GM21515 (cell line): ENCODE results near the gene CLBA1.
"Not testable (repeated sequence)": the region's sequence is repeated elsewhere in the genome, so short reads cannot be mapped to it uniquely, and the experiment has no call there.

ENCODE experiments used
- ATAC-seq: cut with Tn5 transposase; IDR thresholded peaks from one replicate; pipeline ENCODE4 v1.9.1; 2021; ENCODE audit not compliant: unreplicated experiment

Gene CLBA1

DNA sequence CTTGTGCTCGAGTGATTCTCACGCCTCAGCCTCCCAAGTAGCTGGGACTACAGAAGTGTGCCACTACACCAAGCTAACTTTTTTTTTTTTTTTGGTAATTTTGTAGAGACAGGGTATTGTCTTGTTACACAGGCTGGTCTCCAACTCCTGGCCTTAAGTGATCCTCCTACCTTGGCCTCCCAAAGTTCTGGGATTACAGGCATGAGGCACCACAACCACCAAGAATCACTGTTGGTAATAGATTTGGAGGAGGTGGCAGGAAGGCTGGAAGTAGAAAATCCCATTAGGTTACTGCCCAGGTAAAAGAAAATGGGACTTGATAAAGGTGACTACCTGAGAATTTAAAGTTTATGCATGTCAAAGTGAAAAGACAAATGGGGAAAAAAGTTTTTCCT lies 36.7 kb downstream of the CLBA1 start:
- no peak for ATAC-seq

DNA sequence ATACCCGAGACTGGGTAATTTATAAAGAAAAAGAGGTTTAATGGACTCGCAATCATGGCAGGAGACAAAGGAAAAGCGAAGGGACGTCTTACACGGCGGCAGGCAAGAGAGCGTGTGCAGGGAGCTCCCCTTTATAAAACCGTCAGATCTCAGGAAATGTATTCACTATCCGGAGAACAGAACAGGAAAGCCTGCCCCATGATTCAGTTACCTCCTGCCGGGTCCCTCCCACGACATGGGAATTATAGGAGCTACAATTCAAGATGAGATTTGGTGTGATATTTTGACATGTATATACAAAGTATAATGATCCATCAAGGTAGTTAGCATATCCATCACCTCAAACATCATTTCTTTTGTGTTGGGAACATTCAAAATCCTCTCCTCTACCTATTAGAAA lies 37.6 kb downstream of the CLBA1 start:
- ATAC-seq, result no peak

DNA sequence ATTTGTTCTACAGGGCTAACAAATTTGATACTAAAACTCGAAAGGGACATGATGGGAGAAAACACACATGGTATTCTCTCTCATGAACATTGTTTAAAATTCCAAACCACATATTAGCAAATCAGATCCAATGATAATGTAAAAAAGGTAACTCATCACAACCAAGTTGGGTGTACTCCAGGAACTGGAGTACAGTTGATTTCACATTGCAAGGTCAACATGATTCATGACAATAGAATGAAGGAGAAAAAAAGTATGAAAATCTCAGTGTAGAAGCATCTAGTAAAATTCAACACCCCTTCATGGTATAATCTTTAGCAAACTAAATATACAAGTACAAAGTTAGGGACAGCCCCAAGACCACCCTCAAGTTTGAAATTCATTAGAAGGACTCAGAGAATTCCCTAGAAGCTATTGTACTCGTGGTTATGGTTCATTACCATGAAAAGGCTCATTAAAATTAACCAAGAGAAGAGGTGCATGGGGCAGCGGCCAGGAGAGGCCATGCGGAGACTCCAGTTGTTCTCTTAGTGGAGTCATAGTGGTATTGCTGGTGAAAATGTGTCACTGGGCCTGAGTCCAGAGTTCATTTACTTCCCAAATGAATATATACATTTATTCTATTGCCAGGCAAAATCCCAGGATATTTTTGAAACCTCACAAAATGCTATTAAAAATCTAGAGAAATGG lies 38.3 kb downstream of the CLBA1 start:
- no peak for ATAC-seq

DNA sequence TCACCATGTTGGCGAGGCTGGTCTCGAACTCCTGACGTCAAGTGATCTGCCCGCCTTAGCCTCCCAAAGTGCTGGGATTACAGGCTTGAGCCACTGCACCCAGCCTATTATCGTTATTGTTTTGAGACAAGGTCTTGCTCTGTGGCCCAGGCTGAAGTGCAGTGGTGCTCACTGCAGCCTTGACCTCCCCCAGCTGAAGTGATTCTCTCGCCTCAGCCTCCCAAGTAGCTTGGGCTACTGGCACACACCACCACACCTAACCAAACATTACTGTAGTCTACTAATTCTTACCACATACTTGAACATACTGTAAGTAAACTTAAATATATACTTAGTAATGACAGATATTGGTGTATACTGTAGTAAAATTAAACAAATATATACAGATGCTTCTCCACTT lies 39.8 kb downstream of the CLBA1 start:
- ATAC-seq, result no peak

DNA sequence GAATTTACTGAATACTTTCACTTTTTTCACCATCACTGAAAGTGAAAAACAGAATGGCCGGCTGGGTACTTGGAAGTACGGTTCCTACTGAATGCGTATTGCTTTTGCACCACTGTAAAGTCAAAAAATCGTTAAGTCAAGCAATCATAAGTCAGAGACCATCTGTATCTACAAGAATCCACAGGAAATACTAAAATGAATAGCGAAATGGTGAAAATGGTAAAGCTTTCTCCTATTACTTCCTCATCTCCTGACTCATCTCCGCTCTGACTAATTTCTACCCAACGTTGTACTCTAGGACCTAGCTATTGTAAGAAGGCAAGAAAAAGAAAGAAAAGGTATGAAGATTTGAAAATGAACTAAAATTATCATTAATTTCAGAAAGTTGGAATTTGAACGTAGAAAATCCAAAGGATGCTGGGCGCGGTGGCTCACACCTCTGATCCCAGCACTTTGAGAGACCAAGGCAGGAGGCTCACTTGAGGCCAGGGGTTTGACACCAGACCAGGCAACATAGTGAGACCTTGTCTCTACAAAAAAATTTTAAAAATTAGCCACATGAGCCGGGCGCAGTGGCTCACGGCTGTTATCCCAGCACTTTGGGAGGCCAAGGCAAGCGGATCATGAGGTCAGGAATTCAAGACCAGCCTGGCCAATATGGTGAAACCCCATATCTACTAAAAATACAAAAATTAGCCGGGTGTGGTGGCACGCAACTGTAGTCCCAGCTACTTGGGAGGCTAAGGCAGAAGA lies 40.6 kb downstream of the CLBA1 start:
- no peak for ATAC-seq

DNA sequence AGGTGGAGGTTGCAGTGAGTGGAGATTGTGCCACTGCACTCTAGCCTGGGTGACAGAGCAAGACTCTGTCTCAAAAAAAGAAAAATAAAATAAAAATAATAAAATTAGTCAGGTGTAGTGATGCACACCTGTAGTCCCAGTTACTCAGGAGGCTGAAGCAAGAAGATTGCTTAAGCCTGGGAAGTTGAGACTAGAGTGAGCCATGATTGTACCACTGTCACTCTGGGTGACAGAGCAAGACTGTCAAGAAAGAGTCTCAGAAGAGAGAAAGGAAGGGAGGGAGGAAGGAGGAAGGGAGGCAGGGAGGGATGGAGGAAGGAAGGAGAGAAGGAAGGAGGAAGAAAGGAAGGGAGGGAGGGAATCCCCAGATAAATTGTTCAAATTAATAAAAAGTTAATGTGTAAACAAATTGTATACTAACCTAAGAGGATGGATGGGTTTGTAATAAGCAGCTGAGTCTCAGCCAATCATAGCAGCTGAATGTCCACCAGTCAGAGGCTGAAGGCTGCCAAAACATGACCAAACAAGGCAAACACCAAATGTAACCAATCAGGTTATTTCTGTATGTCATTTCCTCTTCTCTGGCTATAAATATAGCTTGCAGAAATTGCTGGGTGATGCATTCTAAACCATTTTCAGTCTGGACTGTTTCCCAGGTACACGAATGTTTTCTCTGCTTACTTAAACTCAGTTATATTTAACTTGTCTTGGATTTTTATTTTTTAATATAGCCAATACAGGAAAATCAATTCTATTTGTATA lies 41.4 kb downstream of the CLBA1 start:
- no peak for ATAC-seq

DNA sequence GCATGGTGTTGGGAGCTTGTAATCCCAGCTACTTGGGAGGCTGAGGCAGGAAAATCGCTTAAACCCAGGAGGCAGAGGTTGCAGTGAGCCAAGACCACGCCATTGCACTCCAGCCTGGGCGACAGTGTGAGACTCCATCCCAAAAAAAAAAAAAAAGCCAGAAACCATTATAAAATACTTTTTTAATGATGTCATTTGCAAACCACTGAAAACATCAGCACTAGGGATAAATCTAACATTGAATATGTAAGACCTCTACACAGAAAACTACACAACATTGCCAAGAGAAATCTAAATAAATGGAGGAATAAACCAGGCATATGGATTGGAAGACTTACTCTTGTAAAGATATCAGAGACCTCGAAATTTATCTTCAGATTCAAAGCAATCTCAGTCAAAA lies 42.1 kb downstream of the CLBA1 start:
- ATAC-seq, result not testable (repeated sequence)

DNA sequence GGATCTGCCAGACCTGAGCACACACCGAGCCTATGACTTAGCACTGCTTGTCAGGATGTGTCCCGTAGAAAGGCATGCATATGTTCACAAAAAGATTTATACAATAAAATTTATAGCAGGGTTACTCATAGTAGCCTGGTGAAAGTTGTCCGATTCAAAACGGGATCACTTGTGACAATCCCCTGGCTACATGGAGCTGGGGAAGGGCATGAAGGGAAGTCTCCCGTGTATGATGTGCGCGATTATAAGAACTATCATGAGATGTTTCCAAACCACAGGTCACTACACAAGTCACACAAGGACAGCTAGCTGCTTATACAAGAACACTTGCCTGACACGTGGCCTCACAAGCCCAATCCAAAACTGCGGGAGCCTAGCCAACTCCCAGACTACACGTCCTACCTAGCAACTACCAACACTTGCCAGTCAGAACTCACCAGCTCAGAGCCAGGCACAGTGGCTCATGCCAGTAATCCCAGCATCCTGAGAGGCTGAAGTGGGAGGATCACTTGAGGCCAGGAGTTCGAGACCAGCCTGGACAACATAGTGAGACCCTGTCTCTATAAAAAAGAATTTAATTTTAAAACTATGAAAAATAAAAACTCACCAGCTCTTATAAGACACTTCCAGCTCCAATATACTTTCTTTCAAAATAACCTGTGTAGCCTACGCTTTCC lies 42.8 kb downstream of the CLBA1 start:
- ATAC-seq, result no peak

DNA sequence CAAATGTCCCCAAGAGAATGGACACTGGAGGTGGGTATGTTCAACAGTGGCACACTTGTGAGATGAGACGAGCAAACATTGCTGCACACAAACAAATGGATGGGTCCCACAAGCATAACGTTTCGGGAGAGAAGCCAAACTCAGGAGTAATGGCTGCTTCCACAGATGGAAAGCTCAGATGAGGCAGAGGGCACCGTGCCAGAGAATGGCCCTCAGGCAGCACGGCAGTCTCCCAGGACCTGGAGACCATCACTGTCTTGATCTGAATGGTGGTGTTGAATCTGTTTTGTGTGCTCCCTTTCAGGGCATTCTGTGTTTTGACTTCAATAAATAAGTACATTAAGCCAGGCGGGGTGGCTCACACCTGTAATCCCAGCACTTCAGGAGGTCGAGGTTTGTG lies 43.8 kb downstream of the CLBA1 start:
- ATAC-seq, result no peak

DNA sequence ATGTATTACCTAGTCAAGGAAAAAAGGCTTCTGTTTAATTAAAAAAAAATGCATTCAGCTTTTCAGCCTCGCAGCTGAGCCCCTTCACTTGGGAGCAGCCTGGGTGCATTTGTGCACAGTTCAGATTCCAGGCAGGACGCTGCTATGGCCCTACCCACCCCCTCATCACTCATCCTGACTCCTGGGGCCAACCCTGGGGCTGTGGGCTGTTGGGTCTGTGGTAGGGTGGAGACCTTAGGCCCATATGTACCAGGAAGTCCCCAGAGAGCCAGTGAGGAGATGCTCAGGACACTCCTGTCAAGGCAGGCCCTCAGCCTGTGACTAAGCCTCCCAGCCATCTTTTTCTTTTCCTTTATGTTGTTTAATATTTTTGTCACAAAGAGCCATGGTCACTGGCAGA lies 44.6 kb downstream of the CLBA1 start:
- ATAC-seq, result no peak

DNA sequence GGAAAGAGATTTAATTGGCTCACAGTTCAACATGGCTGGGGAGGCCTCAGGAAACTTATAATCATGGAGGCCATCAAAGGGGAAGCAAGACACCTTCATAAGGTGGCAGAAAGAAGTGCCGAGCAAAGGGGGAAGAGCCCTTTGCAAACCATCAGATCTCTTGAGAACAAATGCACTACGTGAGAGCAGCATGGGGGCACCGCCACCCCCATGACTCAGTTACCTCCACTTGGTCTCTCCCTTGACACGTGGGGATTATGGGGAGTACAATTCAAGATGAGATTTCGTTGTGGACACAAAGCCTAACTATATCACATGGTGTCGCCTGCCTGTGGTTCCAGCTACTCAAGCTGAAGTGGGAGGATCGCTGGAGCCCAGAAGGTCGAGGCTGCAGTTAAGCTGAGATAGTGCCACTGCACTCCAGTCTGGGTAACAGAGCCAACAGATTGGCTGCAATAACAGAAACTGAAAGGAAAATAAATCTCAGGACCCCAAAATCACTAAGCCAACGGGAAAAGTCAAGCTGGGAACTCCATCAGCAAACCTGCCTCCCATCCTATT lies 45.3 kb downstream of the CLBA1 start:
- no peak for ATAC-seq

DNA sequence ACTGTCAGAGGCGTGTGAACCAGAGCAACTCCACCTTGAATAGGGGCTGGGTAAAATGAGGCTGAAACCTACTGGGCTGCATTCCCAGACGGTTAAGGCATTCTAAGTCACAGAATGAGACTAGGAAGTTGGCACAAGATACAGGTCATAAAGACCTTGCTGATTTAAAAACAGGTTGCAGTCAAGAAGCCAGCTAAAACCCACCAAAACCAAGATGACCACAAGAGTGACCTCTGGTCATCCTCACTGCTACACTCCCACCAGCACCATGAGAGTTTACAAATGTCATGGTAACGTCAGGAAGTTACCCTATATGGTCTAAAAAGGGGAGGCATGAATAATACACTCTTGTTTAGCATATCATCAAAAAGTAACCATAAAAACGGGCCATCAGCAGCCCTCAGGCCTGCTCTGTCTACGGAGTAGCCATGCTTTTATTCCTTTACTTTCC lies 46.9 kb downstream of the CLBA1 start:
- ATAC-seq, result not testable (repeated sequence)

DNA sequence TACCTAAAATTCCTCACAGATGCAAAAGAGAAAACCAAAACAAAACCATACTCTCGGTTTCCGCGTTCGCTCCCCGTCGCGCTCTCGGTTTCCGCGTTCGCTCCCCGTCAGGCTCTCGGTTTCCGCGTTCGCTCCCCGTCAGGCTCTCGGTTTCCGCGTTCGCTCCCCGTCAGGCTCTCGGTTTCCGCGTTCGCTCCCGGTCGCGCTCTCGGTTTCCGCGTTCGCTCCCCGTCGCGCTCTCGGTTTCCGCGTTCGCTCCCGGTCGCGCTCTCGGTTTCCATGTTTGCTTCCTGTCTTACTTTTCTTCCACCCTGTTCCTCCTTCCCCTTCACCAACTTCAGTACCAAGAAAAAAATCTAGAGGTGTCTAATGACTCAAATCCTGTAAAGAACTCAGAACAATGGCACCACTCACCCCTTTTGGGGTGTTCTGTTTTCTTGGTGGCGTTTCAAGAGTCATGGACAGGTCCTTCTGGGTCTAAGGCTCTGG lies 47.9 kb downstream of the CLBA1 start:
- ATAC-seq, result not testable (repeated sequence)

DNA sequence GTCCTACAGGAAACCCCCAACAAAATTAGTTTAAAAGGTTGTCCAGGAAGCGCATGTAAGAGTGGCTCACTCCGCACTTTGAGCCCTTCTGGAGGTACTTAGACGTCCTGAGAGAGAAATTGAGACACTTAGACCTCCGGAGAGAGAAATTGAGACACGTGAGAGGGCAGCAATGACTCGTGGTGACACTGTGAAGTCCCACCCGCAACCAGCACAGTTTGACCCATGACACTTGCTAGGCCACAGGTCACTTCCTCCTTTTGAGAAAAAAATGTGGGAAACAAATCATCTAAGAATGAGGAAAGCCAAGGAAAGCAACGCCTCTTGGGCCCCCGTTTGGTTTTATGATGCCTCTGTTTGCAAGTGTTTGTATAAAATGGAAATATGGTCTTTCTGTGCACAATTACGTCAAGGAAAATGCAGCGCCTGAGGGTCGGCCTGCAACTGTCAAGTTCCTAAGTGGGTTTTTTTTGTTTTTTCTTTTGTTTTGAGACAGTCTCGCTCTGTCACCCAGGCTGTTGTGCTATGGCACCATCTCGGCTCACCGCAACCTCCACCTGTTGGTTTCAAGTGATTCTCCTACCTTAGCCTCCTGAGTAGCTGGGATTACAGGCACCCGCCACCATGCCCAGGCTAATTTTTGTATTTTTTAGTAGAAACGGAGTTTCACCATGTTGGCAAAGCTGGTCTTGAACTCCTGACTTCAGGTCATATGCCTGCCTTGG lies 48.9 kb downstream of the CLBA1 start:
- no peak for ATAC-seq

DNA sequence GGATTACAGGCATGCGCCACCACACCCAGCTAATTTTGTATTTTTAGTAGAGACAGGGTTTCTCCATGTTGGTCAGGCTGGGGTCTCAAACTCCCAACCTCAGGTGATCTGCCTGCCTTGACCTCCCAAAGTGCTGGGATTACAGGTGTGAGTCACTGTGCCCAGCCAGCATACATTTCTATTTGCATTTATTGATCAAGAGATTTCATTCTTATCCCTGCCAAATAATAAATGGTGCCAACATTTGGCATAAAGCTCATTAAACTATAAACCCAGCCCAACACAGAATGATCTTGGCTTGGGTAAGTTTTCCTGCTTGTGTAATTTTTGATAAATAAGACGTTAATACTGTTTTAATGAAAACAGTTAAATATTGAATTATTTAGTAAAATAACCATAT lies 50.0 kb downstream of the CLBA1 start:
- not testable (repeated sequence) for ATAC-seq

DNA sequence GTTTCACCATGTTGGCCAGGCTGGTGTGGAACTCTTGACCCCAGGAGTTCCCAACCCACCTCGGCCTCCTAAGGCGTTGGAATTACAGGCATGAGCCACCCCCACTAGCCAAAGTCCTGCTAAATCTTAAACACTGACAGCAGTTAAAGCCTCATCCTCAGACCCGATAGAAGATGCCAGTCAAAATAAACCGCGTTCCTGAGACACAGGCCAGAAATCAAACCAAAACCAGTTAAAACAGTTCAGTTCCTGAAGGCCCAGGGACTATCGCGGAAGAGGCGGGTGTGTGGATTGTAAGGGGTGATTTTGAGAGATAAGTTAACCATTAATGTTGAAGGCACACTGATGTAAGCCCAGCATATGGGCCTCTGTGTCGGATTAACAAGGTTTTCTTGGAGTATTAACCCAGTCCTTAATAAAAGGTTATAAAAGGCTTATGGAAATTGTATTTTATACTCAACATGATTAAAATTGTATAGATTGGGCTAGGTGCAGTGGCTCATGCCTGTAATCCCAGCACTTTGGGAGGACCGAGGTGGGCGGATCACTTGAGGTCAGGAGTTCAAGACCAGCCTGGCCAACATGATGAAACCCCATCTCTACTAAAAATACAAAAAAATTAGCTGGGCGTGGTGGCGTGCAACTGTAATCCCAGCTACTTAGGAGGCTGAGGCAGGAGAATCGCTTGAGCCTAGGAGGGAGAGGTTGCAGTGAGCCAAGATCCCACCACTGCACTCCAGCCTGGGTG lies 54.0 kb downstream of the CLBA1 start:
- ATAC-seq, result no peak

DNA sequence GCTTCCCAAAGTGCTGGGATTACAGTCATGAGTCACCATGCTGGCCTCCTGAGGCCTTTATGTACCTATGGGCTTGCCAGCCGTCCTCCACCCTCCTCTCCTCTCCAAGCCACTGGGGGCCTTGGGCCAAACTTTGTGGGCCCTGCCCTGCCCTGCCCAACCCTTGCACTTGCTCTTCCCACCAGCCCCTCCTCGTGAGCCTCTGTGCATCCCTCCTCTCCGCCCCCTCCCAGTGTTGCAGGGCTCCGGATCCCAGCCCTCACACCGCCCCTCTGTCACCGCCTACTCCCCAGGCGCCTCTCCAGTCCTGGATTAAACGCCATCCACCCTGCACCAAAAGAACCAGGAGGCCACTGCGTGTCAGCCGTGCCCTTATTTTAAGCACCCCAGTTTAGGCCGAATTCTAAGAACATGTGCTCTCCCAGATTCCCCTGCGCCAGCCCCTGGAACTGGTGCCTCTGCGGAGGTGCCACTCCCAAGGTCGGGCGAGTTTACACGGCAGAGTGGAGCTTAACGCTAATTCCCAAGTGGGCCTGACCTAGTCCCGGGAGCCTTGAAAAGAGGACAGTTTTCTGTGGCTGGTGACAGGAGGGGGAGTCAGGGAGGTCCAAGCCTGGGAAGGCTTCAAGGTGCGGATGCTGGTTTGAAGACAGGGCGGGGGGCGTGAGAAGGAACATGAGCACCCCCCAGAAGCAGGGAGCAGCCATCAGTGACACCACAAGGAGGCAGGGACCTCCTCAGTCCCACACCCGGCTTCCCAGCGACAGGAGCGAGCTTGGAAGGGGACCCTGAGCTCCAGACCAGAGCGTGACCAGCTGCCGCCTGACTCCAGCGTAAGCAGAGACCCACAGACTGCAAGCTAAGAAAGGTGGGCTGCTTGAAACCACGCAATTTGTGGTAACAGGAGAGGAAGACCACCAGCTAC lies 56.5 kb downstream of the CLBA1 start:
- ATAC-seq, result no peak

DNA sequence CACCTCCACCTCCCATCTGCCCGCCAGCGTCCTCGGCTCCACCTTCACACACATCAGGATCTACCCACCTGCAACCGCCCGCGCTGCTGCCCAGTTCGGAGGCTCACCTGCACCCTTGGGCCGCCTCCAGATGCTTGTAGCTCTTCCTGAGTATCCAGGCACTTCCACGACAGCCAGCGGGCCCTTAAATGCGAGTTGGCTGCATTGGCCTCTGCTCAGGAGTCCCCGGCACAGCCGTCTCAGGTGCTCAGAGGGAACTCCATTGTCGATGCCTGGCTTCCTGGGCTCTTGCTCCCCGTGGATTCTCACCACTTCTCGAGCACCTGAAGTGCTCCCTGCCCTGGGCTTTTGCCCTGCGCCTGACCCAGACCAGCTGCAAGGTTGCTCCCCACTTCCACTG lies 57.2 kb downstream of the CLBA1 start:
- ATAC-seq, result no peak
